ENCODE measurements around the gene EEF1A1. TPM values are rescaled to one million over a fixed set of nuclear protein-coding genes. Genes with fewer than 3 reads are reported as not detected.

The EEF1A1 gene
- total RNA-seq, 1 donor from 2014 or later, result 6,372 TPM

DNA sequence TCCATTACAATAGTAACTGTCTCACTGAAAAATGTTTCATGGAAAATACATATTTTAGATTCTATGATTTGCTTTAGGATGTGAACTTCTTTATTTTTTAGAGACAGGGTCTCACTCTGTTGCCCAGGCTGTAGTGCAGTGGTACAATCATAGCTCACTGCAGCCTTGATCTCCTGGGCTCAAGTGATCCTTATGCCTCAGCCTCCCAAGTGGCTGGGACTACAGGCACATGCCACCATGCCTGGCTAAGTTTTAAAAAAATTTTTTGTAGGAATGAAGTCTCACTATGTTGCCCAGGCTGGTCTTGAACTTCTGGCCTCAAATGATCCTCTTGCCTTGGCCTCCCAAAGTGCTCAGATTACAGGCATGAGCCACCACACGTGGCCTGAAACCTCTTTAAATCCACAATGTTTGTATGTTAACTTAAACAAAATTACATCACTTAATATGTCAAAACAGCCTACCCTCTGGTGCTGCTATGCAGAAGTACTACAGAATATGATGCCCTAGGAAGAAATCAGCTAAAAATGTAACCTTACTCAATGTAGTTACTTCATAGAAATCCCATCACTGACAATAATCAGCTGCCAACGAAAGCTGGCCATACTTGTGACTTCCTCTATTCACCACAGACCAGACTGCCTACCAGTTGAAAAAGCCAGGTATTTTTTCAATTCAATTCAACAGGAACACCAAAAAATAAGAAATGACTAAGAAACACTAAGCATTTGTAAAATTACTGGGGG is 17.6 kb downstream of the EEF1A1 start:
- Mint-ChIP-seq H3K36me3 (ENCODE audit: unreplicated experiment) (no peaks in the 10 kb centered on the region), H3K4me1 (ENCODE audit: low read depth, unreplicated experiment) (no peaks in the 10 kb centered on the region), H3K4me3 (ENCODE audit: unreplicated experiment) (no peak overlapping the region), H3K27ac (ENCODE audit: unreplicated experiment) (peak overlapping the region; percentile 49), H3K9me3 (ENCODE audit: unreplicated experiment) (no peaks in the 10 kb centered on the region), H3K27me3 (ENCODE audit: unreplicated experiment) (no peaks in the 10 kb centered on the region)
- TF ChIP-seq, protein P1, sequence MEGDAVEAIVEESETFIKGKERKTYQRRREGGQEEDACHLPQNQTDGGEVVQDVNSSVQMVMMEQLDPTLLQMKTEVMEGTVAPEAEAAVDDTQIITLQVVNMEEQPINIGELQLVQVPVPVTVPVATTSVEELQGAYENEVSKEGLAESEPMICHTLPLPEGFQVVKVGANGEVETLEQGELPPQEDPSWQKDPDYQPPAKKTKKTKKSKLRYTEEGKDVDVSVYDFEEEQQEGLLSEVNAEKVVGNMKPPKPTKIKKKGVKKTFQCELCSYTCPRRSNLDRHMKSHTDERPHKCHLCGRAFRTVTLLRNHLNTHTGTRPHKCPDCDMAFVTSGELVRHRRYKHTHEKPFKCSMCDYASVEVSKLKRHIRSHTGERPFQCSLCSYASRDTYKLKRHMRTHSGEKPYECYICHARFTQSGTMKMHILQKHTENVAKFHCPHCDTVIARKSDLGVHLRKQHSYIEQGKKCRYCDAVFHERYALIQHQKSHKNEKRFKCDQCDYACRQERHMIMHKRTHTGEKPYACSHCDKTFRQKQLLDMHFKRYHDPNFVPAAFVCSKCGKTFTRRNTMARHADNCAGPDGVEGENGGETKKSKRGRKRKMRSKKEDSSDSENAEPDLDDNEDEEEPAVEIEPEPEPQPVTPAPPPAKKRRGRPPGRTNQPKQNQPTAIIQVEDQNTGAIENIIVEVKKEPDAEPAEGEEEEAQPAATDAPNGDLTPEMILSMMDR (IDR thresholded peaks at IDR 0.05; ENCODE audit: partially characterized antibody, unreplicated experiment), result no peak
- DNase-seq, result no peak

DNA sequence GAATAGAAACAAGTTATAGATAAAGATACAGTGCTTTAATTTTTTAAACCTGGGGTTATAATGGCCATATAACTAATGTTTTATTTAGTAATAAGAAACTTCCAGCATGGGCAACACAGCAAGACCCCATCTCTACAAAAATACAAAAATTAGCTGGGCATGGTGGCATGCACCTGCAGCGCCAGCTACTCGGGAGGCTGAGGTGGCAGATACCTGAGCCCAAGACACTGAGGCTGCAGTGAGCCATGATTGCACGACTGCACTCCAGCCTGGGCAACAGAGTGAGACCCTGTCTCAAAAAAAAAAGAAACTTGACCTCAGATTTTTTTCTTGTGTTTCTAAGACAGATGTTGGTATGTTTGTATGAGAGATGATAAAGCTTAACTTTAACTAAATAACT is 22.9 kb downstream of the EEF1A1 start:
- no peak overlapping the region for H3K4me3 Mint-ChIP-seq (ENCODE audit: unreplicated experiment)
- no peak overlapping the region for H3K27ac Mint-ChIP-seq (ENCODE audit: unreplicated experiment)
- DNase-seq, result no peak
- no peaks in the 10 kb centered on the region for H3K9me3 Mint-ChIP-seq (ENCODE audit: unreplicated experiment)
- no peaks in the 10 kb centered on the region for H3K4me1 Mint-ChIP-seq (ENCODE audit: low read depth, unreplicated experiment)
- TF ChIP-seq, protein P1 (IDR thresholded peaks at IDR 0.05; ENCODE audit: partially characterized antibody, unreplicated experiment), result no peak
- H3K27me3 Mint-ChIP-seq (ENCODE audit: unreplicated experiment), result no peaks in the 10 kb centered on the region
- no peaks in the 10 kb centered on the region for H3K36me3 Mint-ChIP-seq (ENCODE audit: unreplicated experiment)

DNA sequence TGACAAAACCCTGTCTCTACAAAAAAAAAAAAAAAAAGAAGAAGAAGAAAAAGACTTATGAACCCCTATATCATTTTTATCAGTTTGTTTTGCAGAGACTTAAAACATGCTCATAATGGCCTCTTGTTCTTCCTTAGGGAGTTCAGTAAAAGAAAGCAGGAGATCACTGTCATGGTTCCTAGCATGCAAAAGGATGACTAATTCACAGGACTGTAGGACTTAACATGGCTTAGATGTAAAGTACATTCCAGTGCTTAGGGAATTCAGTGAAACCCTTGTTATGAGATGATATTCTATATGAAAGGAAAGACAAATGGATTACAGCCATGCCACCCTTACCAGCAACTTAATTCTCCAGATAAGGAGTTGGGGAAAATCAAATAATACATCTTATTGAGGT is 29.5 kb downstream of the EEF1A1 start:
- H3K4me3 Mint-ChIP-seq (ENCODE audit: unreplicated experiment), result no peak overlapping the region
- no peak for DNase-seq
- no peak overlapping the region for H3K27ac Mint-ChIP-seq (ENCODE audit: unreplicated experiment)
- TF ChIP-seq, protein P1 (IDR thresholded peaks at IDR 0.05; ENCODE audit: partially characterized antibody, unreplicated experiment), result no peak
- no peaks in the 10 kb centered on the region for H3K4me1 Mint-ChIP-seq (ENCODE audit: low read depth, unreplicated experiment)
- H3K36me3 Mint-ChIP-seq (ENCODE audit: unreplicated experiment), result no peaks in the 10 kb centered on the region
- H3K9me3 Mint-ChIP-seq (ENCODE audit: unreplicated experiment), result no peaks in the 10 kb centered on the region
- no peaks in the 10 kb centered on the region for H3K27me3 Mint-ChIP-seq (ENCODE audit: unreplicated experiment)

DNA sequence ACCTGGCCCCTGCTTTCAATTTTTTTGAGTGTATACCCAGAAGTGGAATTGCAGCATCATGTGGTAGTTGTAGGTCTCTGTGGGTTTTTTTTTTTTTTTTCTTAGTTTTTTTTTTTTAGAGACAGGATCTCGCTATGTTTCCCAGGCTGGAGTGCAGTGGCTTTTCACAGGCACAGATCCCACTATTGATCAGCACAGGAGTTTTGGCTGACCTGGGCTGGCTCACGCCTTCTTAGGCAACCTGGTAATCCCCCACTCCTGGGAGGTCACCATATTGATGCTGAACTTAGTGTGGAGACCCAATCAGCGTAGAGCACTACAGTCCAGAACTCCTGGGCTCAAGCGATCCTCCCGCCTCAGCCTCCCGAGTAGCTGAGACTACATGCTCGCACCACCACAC is 33.4 kb downstream of the EEF1A1 start:
- H3K36me3 Mint-ChIP-seq (ENCODE audit: unreplicated experiment), result no peaks in the 10 kb centered on the region
- no peak for DNase-seq
- no peak overlapping the region for H3K4me3 Mint-ChIP-seq (ENCODE audit: unreplicated experiment)
- no peaks in the 10 kb centered on the region for H3K9me3 Mint-ChIP-seq (ENCODE audit: unreplicated experiment)
- no peaks in the 10 kb centered on the region for H3K4me1 Mint-ChIP-seq (ENCODE audit: low read depth, unreplicated experiment)
- no peaks in the 10 kb centered on the region for H3K27me3 Mint-ChIP-seq (ENCODE audit: unreplicated experiment)
- TF ChIP-seq, protein P1 (IDR thresholded peaks at IDR 0.05; ENCODE audit: partially characterized antibody, unreplicated experiment), result no peak
- H3K27ac Mint-ChIP-seq (ENCODE audit: unreplicated experiment), result no peak overlapping the region

DNA sequence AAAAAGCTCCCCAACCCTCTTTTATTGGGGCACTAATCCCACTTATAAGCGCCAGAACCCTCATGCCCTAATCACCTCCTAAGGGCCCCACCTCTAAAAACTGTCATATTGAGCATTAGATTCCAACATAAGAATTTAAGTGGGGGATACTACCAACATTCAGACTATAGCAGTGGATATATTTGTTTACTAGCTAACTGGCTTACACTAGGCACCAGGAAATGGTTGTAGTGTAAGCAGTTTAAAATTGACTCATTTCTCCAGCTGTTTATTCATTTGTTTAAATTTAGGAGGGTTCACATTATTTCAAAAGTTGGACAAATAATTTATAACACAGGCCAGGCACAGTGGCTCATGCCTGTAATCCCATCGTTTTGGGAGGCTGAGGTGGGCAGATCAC is 36.4 kb downstream of the EEF1A1 start:
- no peaks in the 10 kb centered on the region for H3K36me3 Mint-ChIP-seq (ENCODE audit: unreplicated experiment)
- H3K27ac Mint-ChIP-seq (ENCODE audit: unreplicated experiment), result no peak overlapping the region
- DNase-seq, result no peak
- no peaks in the 10 kb centered on the region for H3K4me1 Mint-ChIP-seq (ENCODE audit: low read depth, unreplicated experiment)
- H3K4me3 Mint-ChIP-seq (ENCODE audit: unreplicated experiment), result no peak overlapping the region
- TF ChIP-seq, protein P1 (IDR thresholded peaks at IDR 0.05; ENCODE audit: partially characterized antibody, unreplicated experiment), result no peak
- H3K27me3 Mint-ChIP-seq (ENCODE audit: unreplicated experiment), result peaks cover 2% of the 10 kb centered on the region
- no peaks in the 10 kb centered on the region for H3K9me3 Mint-ChIP-seq (ENCODE audit: unreplicated experiment)

All from glutamatergic neuron (in vitro differentiated cells).